Cardiac muscle cell (in vitro differentiated cells and primary cell): ENCODE data around the gene GRAMD4. TPM values are rescaled to one million over a fixed set of nuclear protein-coding genes. Genes with fewer than 3 reads are reported as not detected.
"Not testable (repeated sequence)": the region's sequence is repeated elsewhere in the genome, so short reads cannot be mapped to it uniquely, and the experiment has no call there.

ENCODE experiments used
- DNase-seq, 2 donors: peaks; one replicate each; pipeline versions ENCODE4 v3.0.0 to v3.0.0-alpha.2; 2010 to 2017; ENCODE audit warnings: low read depth in 1 of 2, low spot score in 1 of 2
- H3K27ac ChIP-seq: fragments of 200-600 bp; sonication (generic); 2 replicates; pipeline ENCODE4 v1.5.1; 2016
- H3K27me3 ChIP-seq: fragments of 200-600 bp; sonication (generic); 2 replicates; pipeline ENCODE4 v1.6.0; 2016; ENCODE audit warnings: control low read depth
- H3K36me3 ChIP-seq: fragments of 200-600 bp; sonication (generic); 2 replicates; pipeline ENCODE4 v1.5.1; 2016; ENCODE audit warnings: control low read depth
- H3K4me1 ChIP-seq: fragments of 200-600 bp; sonication (generic); 2 replicates; pipeline ENCODE4 v1.8.1; 2017; ENCODE audit warnings: low read depth, mild to moderate bottlenecking, mixed run types
- H3K4me3 ChIP-seq: fragments of 200-600 bp; sonication (generic); 2 replicates; pipeline ENCODE4 v1.5.1; 2016; ENCODE audit warnings: mild to moderate bottlenecking
- H3K9me3 ChIP-seq: fragments of 200-600 bp; sonication (generic); 2 replicates; pipeline ENCODE4 v1.5.1; 2017; ENCODE audit warnings: low read depth, mild to moderate bottlenecking, control low read depth
- CTCF ChIP-seq: IDR thresholded peaks from 2 replicates; pipeline ENCODE4 v1.5.1; 2012; ENCODE audit warnings: low read depth, mild to moderate bottlenecking, low read length
- polyA plus RNA-seq: library from polyadenylated mRNA; unstranded; fragments of >200 nt; fragmentation: Nextera tagmentation; extraction: Ambion mirVana; gene quantifications from 2 replicates; pipeline ENCODE4 v1.2.1, GENCODE V29; 2016
- total RNA-seq: library from RNA; depleted of rRNA; stranded (reverse); fragments of >200 nt; gene quantifications from 2 replicates; pipeline ENCODE4 v1.2.3, GENCODE V29; 2016

The GRAMD4 gene
- total and polyA plus RNA-seq, 2 experiments from 2014 or later = 49.3 to 51.8 TPM

GRCh38 chr22:46629291-46629690, 9.1 kb downstream of the GRAMD4 start:
- H3K4me1 ChIP-seq = peaks cover 5% of the 10 kb centered on the region
- H3K27ac ChIP-seq = no peak overlapping the region
- H3K4me3 ChIP-seq = no peak overlapping the region
- TF ChIP-seq CTCF = no peak
- H3K36me3 ChIP-seq = no peaks in the 10 kb centered on the region
- H3K9me3 ChIP-seq = no peaks in the 10 kb centered on the region
- no peaks in the 10 kb centered on the region for H3K27me3 ChIP-seq
- no peak for DNase-seq

- Histone ChIP-seq H3K9me3 (no peaks in the 10 kb centered on the region), H3K27me3 (no peaks in the 10 kb centered on the region), H3K36me3 (no peaks in the 10 kb centered on the region), H3K4me1 (peaks cover 19% of the 10 kb centered on the region), H3K27ac (no peak overlapping the region), H3K4me3 (no peak overlapping the region)
- DNase-seq = no peak
- no peak for TF ChIP-seq CTCF
Measured at GRCh38 chr22:46631113-46631512, 10.9 kb downstream of the GRAMD4 start.

GRCh38 chr22:46632646-46633249, 12.6 kb downstream of the GRAMD4 start:
- H3K36me3 ChIP-seq = no peaks in the 10 kb centered on the region
- no peak for TF ChIP-seq CTCF
- DNase-seq = no peak
- no peak overlapping the region for H3K4me3 ChIP-seq
- H3K27ac ChIP-seq = peak overlapping the region; percentile 79
- no peaks in the 10 kb centered on the region for H3K27me3 ChIP-seq
- peaks cover 24% of the 10 kb centered on the region for H3K4me1 ChIP-seq
- H3K9me3 ChIP-seq = no peaks in the 10 kb centered on the region

GRCh38 chr22:46633334-46633890, 13.2 kb downstream of the GRAMD4 start:
- peaks cover 24% of the 10 kb centered on the region for H3K4me1 ChIP-seq
- DNase-seq = no peak
- no peaks in the 10 kb centered on the region for H3K27me3 ChIP-seq
- no peaks in the 10 kb centered on the region for H3K9me3 ChIP-seq
- H3K27ac ChIP-seq = peak overlapping the region; percentile 79
- no peak for TF ChIP-seq CTCF
- H3K36me3 ChIP-seq = no peaks in the 10 kb centered on the region
- H3K4me3 ChIP-seq = no peak overlapping the region

GRCh38 chr22:46634011-46634699, 14.0 kb downstream of the GRAMD4 start:
- TF ChIP-seq CTCF = no peak
- Histone ChIP-seq H3K9me3 (no peaks in the 10 kb centered on the region), H3K36me3 (no peaks in the 10 kb centered on the region), H3K27me3 (no peaks in the 10 kb centered on the region), H3K4me1 (peaks cover 24% of the 10 kb centered on the region), H3K27ac (peak overlapping the region; percentile 79), H3K4me3 (no peak overlapping the region)
- DNase-seq = no peak

- H3K27ac ChIP-seq = peak overlapping the region; percentile 82
- H3K27me3 ChIP-seq, H3K9me3 ChIP-seq, H3K36me3 ChIP-seq, H3K4me3 ChIP-seq: not testable (repeated sequence)
- H3K4me1 ChIP-seq = peaks cover 24% of the 10 kb centered on the region
- peak in 1 of 2 donors; percentile 47 for DNase-seq
Measured at GRCh38 chr22:46634973-46635685, 14.9 kb downstream of the GRAMD4 start.
